IMR-90 (cell line): ENCODE data around the gene GPR171. TPM values are rescaled to one million over a fixed set of nuclear protein-coding genes. Genes with fewer than 3 reads are reported as not detected.

Experiments used
- ATAC-seq: fragments of 200-7000 bp; cut with Tn5 transposase; 2 replicates; pipeline ENCODE4 v1.9.1; 2020; ENCODE audit warnings: low read depth, mild to moderate bottlenecking, moderate library complexity
- Bru-seq: library from RNA; stranded (reverse); fragments of 400-500 nt; gene quantifications from one replicate; lab custom pipeline; 2021; lab: Mats Ljungman, UMichigan
- BruChase-seq, 2 experiments: library from RNA; stranded (reverse); fragments of 400-500 nt; gene quantifications; one replicate each; lab custom pipeline; 2021; lab: Mats Ljungman, UMichigan
- BruUV-seq: library from RNA; stranded (reverse); fragments of 400-500 nt; replicated peaks from 2 replicates; lab custom pipeline; 2021; lab: Mats Ljungman, UMichigan
- CTCF ChIA-PET: fragments of 300-600 bp; formaldehyde crosslinking; extraction: SDS; loops from one replicate; lab custom pipeline; 2021; ENCODE audit warnings: antibody characterized with exemption; lab: Yijun Ruan, JAX
- POLR2A ChIA-PET: fragments of 300-600 bp; sonication (Branson Sonifier 250); formaldehyde crosslinking; loops from one replicate; lab custom pipeline; 2022; ENCODE audit warnings: antibody characterized with exemption; ENCODE audit not compliant: unreplicated experiment; lab: Charles Lee
- DNase-seq: peaks from one replicate; pipeline ENCODE4 v3.0.0; 2013
- H2AFZ ChIP-seq: replicated peaks from 2 replicates; pipeline ENCODE3; 2013; ENCODE audit warnings: low read length, mild to moderate bottlenecking; ENCODE audit not compliant: poor library complexity
- H2AK5ac ChIP-seq: 2 replicates; pipeline ENCODE4 v1.6.1; 2013; ENCODE audit warnings: low read depth, low read length, inconsistent platforms
- H2AK9ac ChIP-seq: replicated peaks from 2 replicates; pipeline ENCODE3; 2013; ENCODE audit warnings: mild to moderate bottlenecking, low read depth, low read length, moderate library complexity; ENCODE audit not compliant: poor library complexity
- H2BK120ac ChIP-seq: 2 replicates; pipeline ENCODE4 v1.6.1; 2013; ENCODE audit warnings: low read depth, low read length, inconsistent platforms
- H2BK15ac ChIP-seq: 3 replicates; pipeline ENCODE4 v1.6.1; 2013; ENCODE audit warnings: low read depth, low read length, inconsistent platforms
- H2BK20ac ChIP-seq: 2 replicates; pipeline ENCODE4 v1.6.1; 2013; ENCODE audit warnings: low read depth, mild to moderate bottlenecking, inconsistent platforms, low read length, moderate library complexity
- H2BK5ac ChIP-seq: 2 replicates; pipeline ENCODE4 v1.6.1; 2013; ENCODE audit warnings: mild to moderate bottlenecking, low read depth, low read length, inconsistent platforms; ENCODE audit not compliant: poor library complexity, severe bottlenecking
- H3K14ac ChIP-seq: replicated peaks from 2 replicates; pipeline ENCODE4 v1.6.1; 2013; ENCODE audit warnings: low read depth, low read length, inconsistent platforms
- H3K18ac ChIP-seq: 2 replicates; pipeline ENCODE4 v1.6.1; 2013; ENCODE audit warnings: low read depth, low read length, control low read depth
- H3K23ac ChIP-seq: 2 replicates; pipeline ENCODE4 v1.6.1; 2013; ENCODE audit warnings: low read depth, low read length, inconsistent platforms
- H3K27ac ChIP-seq: 2 replicates; pipeline ENCODE4 v1.5.1; 2013; ENCODE audit warnings: mild to moderate bottlenecking, control low read depth, low read length; ENCODE audit not compliant: insufficient read depth
- H3K27me3 ChIP-seq: 2 replicates; pipeline ENCODE4 v1.6.1; 2013; ENCODE audit warnings: low read length; ENCODE audit not compliant: control insufficient read depth, insufficient read depth
- H3K36me3 ChIP-seq: 2 replicates; pipeline ENCODE4 v1.6.1; 2013; ENCODE audit warnings: low read length, mixed read lengths; ENCODE audit not compliant: control insufficient read depth, insufficient read depth
- H3K4ac ChIP-seq: 2 replicates; pipeline ENCODE4 v1.6.1; 2013; ENCODE audit warnings: low read depth, low read length, inconsistent platforms
- H3K4me1 ChIP-seq: 2 replicates; pipeline ENCODE4 v1.6.1; 2013; ENCODE audit warnings: low read length, mixed read lengths; ENCODE audit not compliant: control insufficient read depth, insufficient read depth
- H3K4me2 ChIP-seq: 2 replicates; pipeline ENCODE4 v1.6.1; 2013; ENCODE audit warnings: low read depth, mild to moderate bottlenecking, control low read depth, low read length, moderate library complexity
- H3K4me3 ChIP-seq: 2 replicates; pipeline ENCODE4 v1.5.1; 2013; ENCODE audit warnings: low read depth, mild to moderate bottlenecking, control low read depth, low read length, moderate library complexity; ENCODE audit not compliant: insufficient read depth
- H3K56ac ChIP-seq: 2 replicates; pipeline ENCODE4 v1.6.1; 2013; ENCODE audit warnings: low read length, inconsistent platforms; ENCODE audit not compliant: insufficient read depth; ENCODE audit errors: extremely low read depth
- H3K79me1 ChIP-seq, 2 experiments: 2 replicates each; pipeline ENCODE4 v1.6.1; 2013; ENCODE audit warnings: low read length in 2 of 2, inconsistent platforms in 1 of 2, low read depth in 1 of 2
- H3K9ac ChIP-seq: 2 replicates; pipeline ENCODE4 v1.6.1; 2013; ENCODE audit warnings: low read depth, low read length, control low read depth
- H3K9me1 ChIP-seq: 2 replicates; pipeline ENCODE4 v1.6.1; 2013; ENCODE audit warnings: low read length, inconsistent platforms; ENCODE audit not compliant: insufficient read depth
- H3K9me3 ChIP-seq: 2 replicates; pipeline ENCODE4 v1.6.1; 2013; ENCODE audit warnings: low read length; ENCODE audit not compliant: control insufficient read depth, insufficient read depth
- H4K20me1 ChIP-seq: 2 replicates; pipeline ENCODE4 v1.6.1; 2013; ENCODE audit warnings: low read length, inconsistent platforms; ENCODE audit not compliant: insufficient read depth
- H4K5ac ChIP-seq: 2 replicates; pipeline ENCODE4 v1.6.1; 2013; ENCODE audit warnings: mild to moderate bottlenecking, low read depth, low read length, control low read depth
- H4K8ac ChIP-seq, 2 experiments: 2 replicates each; pipeline ENCODE4 v1.6.1; 2013; ENCODE audit warnings: low read depth in 2 of 2, low read length in 2 of 2, control low read depth in 1 of 2, inconsistent platforms in 1 of 2
- H4K91ac ChIP-seq: 2 replicates; pipeline ENCODE4 v1.6.1; 2013; ENCODE audit warnings: low read depth, low read length, inconsistent platforms; ENCODE audit not compliant: insufficient read depth
- MXI1 ChIP-seq: IDR thresholded peaks from 2 replicates; pipeline ENCODE4 v1.6.1; 2012; ENCODE audit warnings: low read depth, mild to moderate bottlenecking, low read length, moderate library complexity, borderline replicate concordance
- RCOR1 ChIP-seq: IDR thresholded peaks from 2 replicates; pipeline ENCODE4 v1.6.1; 2012; ENCODE audit warnings: mild to moderate bottlenecking, low read length, improper control_type of control experiment; ENCODE audit not compliant: insufficient replicate concordance
- RFX5 ChIP-seq: IDR thresholded peaks from 2 replicates; pipeline ENCODE4 v1.8.0; 2012; ENCODE audit warnings: low read depth, mild to moderate bottlenecking, low read length, moderate library complexity
- WGBS, 2 experiments: methylation state at CpG; one replicate each; pipeline versions ENCODE4 v1.1.5 to v1.1.7; 2013; ENCODE audit warnings: missing lambda C conversion rate in 2 of 2; ENCODE audit not compliant: insufficient read length in 1 of 2; ENCODE audit errors: extremely low coverage in 2 of 2; 5-methylcytosine and 5-hydroxymethylcytosine counted together
- dilution Hi-C: fragments of 300-500 bp; cut with HindIII; formaldehyde crosslinking; loops from one replicate; pipeline ENCODE4 v1.14.3; 2018; ENCODE audit warnings: low sequenced_read_pairs; ENCODE audit not compliant: unreplicated experiment
- in situ Hi-C: fragments of 300-500 bp; cut with MboI; formaldehyde crosslinking; loops from 3 replicates; pipeline ENCODE4 v1.14.3; 2019; ENCODE audit warnings: low sequenced_read_pairs, inconsistent platforms, mixed read lengths
- intact Hi-C: fragments of 100-400 bp; cut with micrococcal nuclease; formaldehyde crosslinking; loops from 2 replicates; pipeline ENCODE4 v1.10.0; 2022
- long read RNA-seq: library from polyadenylated mRNA; unstranded; transcript quantifications from one replicate; pipeline ENCODE4 v2.0.0, GENCODE V29; 2021; ENCODE audit not compliant: unreplicated experiment
- polyA plus RNA-seq, 3 experiments: library from polyadenylated mRNA; depleted of rRNA; stranded (reverse); fragments of >200 nt; gene quantifications; 2 replicates each; pipeline ENCODE4 v1.2.3, GENCODE V29; 2012; ENCODE audit warnings: low replicate concordance in 1 of 3
- total RNA-seq: library from RNA; depleted of rRNA; stranded (reverse); fragments of >200 nt; gene quantifications from 2 replicates; pipeline ENCODE4 v1.2.3, GENCODE V29; 2012; rRNA removed

GPR171 gene
- not detected in 2 replicates for total RNA-seq
- polyA plus RNA-seq (2012; rRNA removed): not detected in 2 replicates
- polyA plus RNA-seq (2012; cell fraction: cytosol; rRNA removed): not detected in 2 replicates
- not detected in 2 replicates for polyA plus RNA-seq (2012; cell fraction: nucleus; rRNA removed; ENCODE audit: low replicate concordance)
- Bru-seq, nascent RNA: not detected
- BruChase-seq, experiment 1, labeled RNA remaining after a 6-hour chase: not detected
- not detected for BruChase-seq, experiment 2, labeled RNA remaining after a 2-hour chase
- long read RNA-seq: 0 reads

GRCh38 chr3:151203051-151203420 is at the start of gene GPR171:
GPR171 (minus strand) TSS chr3:151203216; CDS start chr3:151199386, 3,830 bp downstream.
- intact Hi-C loops: no loop called here
- Histone ChIP-seq H2AFZ (no peak within 1 kb of the TSS), H3K9me1 (peaks cover 3% of the 10 kb centered on the region; the same call in 1 of the 2 replicates), H4K91ac (no peak within 1 kb of the TSS), H3K9ac (no peak within 1 kb of the TSS), H3K23ac (no peak within 1 kb of the TSS), H3K9me3 (no peaks in the 10 kb centered on the region), H3K27me3 (no peaks in the 10 kb centered on the region), H4K5ac (no peak within 1 kb of the TSS), H3K18ac (no peak within 1 kb of the TSS), H2BK15ac (no peak within 1 kb of the TSS), H3K4ac (no peak within 1 kb of the TSS), H3K4me1 (peaks cover 2% of the 10 kb centered on the region; the same call in 1 of the 2 replicates), H2AK5ac (no peak within 1 kb of the TSS), H4K8ac (no peak within 1 kb of the TSS), H2BK5ac (no peak within 1 kb of the TSS), H2BK20ac (no peak within 1 kb of the TSS), H3K36me3 (no peaks in the 10 kb centered on the region), H3K14ac (no peak within 1 kb of the TSS), H3K4me2 (no peak within 1 kb of the TSS), H4K20me1 (no peaks in the 10 kb centered on the region), H3K56ac (no peak within 1 kb of the TSS), H2BK120ac (no peak within 1 kb of the TSS), H3K79me1 (no peaks in the 10 kb centered on the region), H3K27ac (no peak within 1 kb of the TSS), H2AK9ac (no peak within 1 kb of the TSS), H3K4me3 (no peak within 1 kb of the TSS)
- ChIA-PET CTCF (interaction anchor here (0.6 kb wide), 1 partner anchor 8 kb away, joined by 4 read pairs; no protein-coding TSS in a partner anchor), POLR2A (no interaction called here)
- in situ Hi-C loops: no loop called here
- TF ChIP-seq RCOR1: no peak
- no peak for TF ChIP-seq MXI1
- TF ChIP-seq RFX5: no peak
- ATAC-seq: no peak
- DNase-seq: no peak
- WGBS, 2 experiments: no CpG with 5 or more reads among the region's 3 CpGs
- no TSS peak for BruUV-seq
- dilution Hi-C loops: no loop called here
